Adrenal gland (tissue), 12 donors: ENCODE results near the gene TNRC6C. TPM values are rescaled to one million over a fixed set of nuclear protein-coding genes. Genes with fewer than 3 reads are reported as not detected.

ENCODE experiments used
- DNase-seq, 7 donors: peaks; one replicate each; pipeline ENCODE4 v3.0.0-alpha.2; 2019 to 2020
- H3K27ac ChIP-seq, 5 donors: fragments of 200-600 bp; sonication (generic) in 4 of 5; 1 replicate in 3 of 5; 2 replicates in 2 of 5; pipeline versions ENCODE4 v1.5.1 to v1.8.0; 2016 to 2020; ENCODE audit warnings: mild to moderate bottlenecking in 1 of 5
- H3K27me3 ChIP-seq: fragments of 200-600 bp; 2 replicates; pipeline ENCODE4 v1.8.0; 2021
- H3K36me3 ChIP-seq, 2 donors: fragments of 200-600 bp; replicated peaks in 1 of 2; 1 replicate in 1 of 2; 2 replicates in 1 of 2; pipeline versions ENCODE4 v1.5.1 to v1.8.0; 2018 to 2022
- H3K4me1 ChIP-seq, 2 donors: fragments of 200-600 bp; replicated peaks in 1 of 2; 1 replicate in 1 of 2; 2 replicates in 1 of 2; pipeline versions ENCODE4 v1.5.1 to v1.8.0; 2018 to 2021
- H3K4me3 ChIP-seq, 4 donors: fragments of 200-600 bp; sonication (generic) in 3 of 4; one replicate each; pipeline ENCODE4 v1.5.1; 2016 to 2018
- H3K9me3 ChIP-seq, 3 donors: fragments of 200-600 bp; sonication (generic) in 1 of 3; replicated peaks in 1 of 3; 1 replicate in 2 of 3; 2 replicates in 1 of 3; pipeline versions ENCODE4 v1.5.1 to v1.8.0; 2016 to 2021
- POLR2A ChIP-seq, 2 donors: fragments of 450-650 bp; IDR thresholded peaks; one replicate each; pipeline ENCODE4 v1.6.1; 2017; ENCODE audit warnings: antibody characterized with exemption in 2 of 2, mild to moderate bottlenecking in 2 of 2, moderate library complexity in 1 of 2
- WGBS, 4 donors: extraction: QIAGEN DNeasy Blood & Tissue Kit in 2 of 4; methylation state at CpG; one replicate each; pipeline versions ENCODE4 v1.1.5 to v1.1.7; 2013 to 2017; 5-methylcytosine and 5-hydroxymethylcytosine counted together
- intact Hi-C, 2 donors: fragments of 100-400 bp; cut with DNase I; formaldehyde crosslinking; loops; one replicate each; pipeline versions ENCODE4 v1.14.1 to v1.15.0; 2022 to 2023
- polyA plus RNA-seq, 3 donors: library from polyadenylated mRNA; stranded (reverse); fragments of 200-250 nt in 2 of 3; fragments of 350-450 nt in 1 of 3; fragmentation: Illumina TruSeq in 1 of 3; extraction: RNeasy Lipid Tissue Mini Kit (QIAGEN cat#74804) in 1 of 3; gene quantifications; one replicate each; pipeline ENCODE4 v1.2.3, GENCODE V29; 2013 to 2014
- total RNA-seq, 9 donors: library from RNA; depleted of rRNA in 4 of 9; stranded (reverse); fragments of >200 nt in 4 of 9; fragments of 120-200 nt in 1 of 9; fragmentation: NEBNext Ultra II Directional in 1 of 9; extraction: Animal tissue kit (Norgen Biotek cat#: 25700) in 1 of 9; gene quantifications; one replicate each; pipeline versions ENCODE4 v1.1.0 to v1.2.4, GENCODE V29; 2013 to 2023
- TF ChIP-seq, protein P1 (sequence below), 6 experiments: fragments of 450-650 bp in 4 of 6; fragments of 200-600 bp in 2 of 6; sonication (generic) in 1 of 6; IDR thresholded peaks; 1 replicate in 5 of 6; 2 replicates in 1 of 6; pipeline versions ENCODE4 v1.5.1 to v1.8.0; 2016 to 2021; ENCODE audit warnings: antibody characterized with exemption in 6 of 6, mild to moderate bottlenecking in 2 of 6, moderate library complexity in 1 of 6
- donor health status: healthy with polysubstance abuse.
- donor health status: Bipolar disorder and iron deficiency.
- donor health status: DM: yes; HTN: yes; CAD: no.
- donor health status: DM: no; HTN: no; CAD: no.
- donor health status: DM: no; HTN: no; CAD: no.
- donor health status: DM: yes; HTN: yes; CAD: no.

Gene TNRC6C
- total and polyA plus RNA-seq, 12 donors, result 2.8 to 18.7 (median 11.2) TPM

- H3K4me1 ChIP-seq, result no peaks in the 10 kb centered on the region
- 73 to 87% (median 81%) methylated on average over 5 to 28 of the region's 28 CpGs for WGBS, 4 donors
These were observed 153.4 kb downstream of the TNRC6C start for GRCh38 chr17:78111727-78112517.

DNA sequence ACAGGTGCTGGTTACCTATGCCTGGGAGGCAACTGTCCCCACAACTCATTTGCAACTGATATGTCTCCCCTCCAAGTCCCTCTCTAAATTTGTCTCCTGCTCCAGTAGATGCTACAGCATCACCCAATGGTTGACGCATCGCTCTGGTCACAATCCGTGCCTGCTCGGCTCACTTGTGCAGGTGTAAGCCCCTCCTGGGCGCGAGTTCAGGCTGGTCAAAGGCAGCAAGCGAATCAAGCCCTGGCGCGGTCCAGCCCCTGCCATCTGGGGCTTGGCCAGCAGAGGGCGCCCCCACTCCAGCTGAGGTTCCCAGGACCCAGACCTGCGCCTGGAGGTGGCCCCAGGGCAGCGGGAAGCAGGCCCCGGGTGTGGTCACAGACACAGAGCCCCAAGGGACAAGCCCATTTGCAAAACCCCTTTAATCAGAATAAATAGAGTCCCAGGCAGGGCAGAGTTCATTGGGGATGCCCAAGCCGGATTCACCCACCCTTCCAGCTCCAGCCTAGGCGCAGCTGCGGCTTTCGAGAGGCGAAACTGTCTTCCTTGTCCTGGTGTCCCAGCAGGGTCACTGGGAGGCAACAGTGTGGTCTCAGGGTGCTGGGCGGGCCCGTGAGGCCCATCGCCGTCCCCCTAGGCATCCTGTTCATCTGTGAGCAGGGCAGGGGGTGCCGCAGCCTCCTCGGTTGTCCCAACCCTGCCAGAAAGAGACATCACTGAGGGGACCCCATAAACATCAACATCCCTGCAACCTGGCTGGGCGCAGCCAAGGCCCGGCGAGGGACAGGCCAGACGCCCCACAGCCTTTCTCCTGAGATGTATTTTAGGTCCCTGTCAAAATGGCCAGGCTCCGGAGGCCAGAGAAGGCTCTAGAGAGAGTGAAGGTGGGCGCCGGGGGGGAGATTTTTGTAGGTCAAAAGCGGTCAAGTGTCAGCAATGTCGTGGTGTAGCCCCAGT, 154.3 kb downstream of the TNRC6C start:
- H3K4me3 ChIP-seq, result no peak overlapping the region
- no peak overlapping the region for H3K27ac ChIP-seq
- intact Hi-C loops, result loop anchor here (2.0 to 5.0 kb wide), 3 partner anchors 60 to 140 kb away; no protein-coding TSS in a partner anchor
- TF ChIP-seq POLR2A (IDR thresholded peaks at IDR 0.05), result no peak
- TF ChIP-seq, protein P1, sequence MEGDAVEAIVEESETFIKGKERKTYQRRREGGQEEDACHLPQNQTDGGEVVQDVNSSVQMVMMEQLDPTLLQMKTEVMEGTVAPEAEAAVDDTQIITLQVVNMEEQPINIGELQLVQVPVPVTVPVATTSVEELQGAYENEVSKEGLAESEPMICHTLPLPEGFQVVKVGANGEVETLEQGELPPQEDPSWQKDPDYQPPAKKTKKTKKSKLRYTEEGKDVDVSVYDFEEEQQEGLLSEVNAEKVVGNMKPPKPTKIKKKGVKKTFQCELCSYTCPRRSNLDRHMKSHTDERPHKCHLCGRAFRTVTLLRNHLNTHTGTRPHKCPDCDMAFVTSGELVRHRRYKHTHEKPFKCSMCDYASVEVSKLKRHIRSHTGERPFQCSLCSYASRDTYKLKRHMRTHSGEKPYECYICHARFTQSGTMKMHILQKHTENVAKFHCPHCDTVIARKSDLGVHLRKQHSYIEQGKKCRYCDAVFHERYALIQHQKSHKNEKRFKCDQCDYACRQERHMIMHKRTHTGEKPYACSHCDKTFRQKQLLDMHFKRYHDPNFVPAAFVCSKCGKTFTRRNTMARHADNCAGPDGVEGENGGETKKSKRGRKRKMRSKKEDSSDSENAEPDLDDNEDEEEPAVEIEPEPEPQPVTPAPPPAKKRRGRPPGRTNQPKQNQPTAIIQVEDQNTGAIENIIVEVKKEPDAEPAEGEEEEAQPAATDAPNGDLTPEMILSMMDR (IDR thresholded peaks at IDR 0.05), result peak; percentile 96 to 100 (median 98)
- WGBS, 4 donors, result 37 to 50% (median 46%) methylated on average over 16 to 33 of the region's 33 CpGs
- peak; percentile 61 to 88 (median 76) for DNase-seq
- no peaks in the 10 kb centered on the region for H3K4me1 ChIP-seq
- no peaks in the 10 kb centered on the region for H3K9me3 ChIP-seq
- no peaks in the 10 kb centered on the region for H3K36me3 ChIP-seq
- H3K27me3 ChIP-seq, result peaks cover 6% of the 10 kb centered on the region

More at GRCh38 chr17:78111727-78112517, 153.4 kb downstream of the TNRC6C start:
- no peak overlapping the region for H3K4me3 ChIP-seq
- TF ChIP-seq, protein P1 (IDR thresholded peaks at IDR 0.05), result no peak
- no peak for TF ChIP-seq POLR2A (IDR thresholded peaks at IDR 0.05)
- H3K27me3 ChIP-seq, result peaks cover 6% of the 10 kb centered on the region
- H3K27ac ChIP-seq, result no peak overlapping the region
- no peaks in the 10 kb centered on the region for H3K36me3 ChIP-seq
- DNase-seq, result peak in 1 of 7 donors; percentile 16
- H3K9me3 ChIP-seq, result no peaks in the 10 kb centered on the region
- intact Hi-C loops, result loop anchor here (2.0 to 5.0 kb wide), 3 partner anchors 60 to 140 kb away; no protein-coding TSS in a partner anchor

DNA sequence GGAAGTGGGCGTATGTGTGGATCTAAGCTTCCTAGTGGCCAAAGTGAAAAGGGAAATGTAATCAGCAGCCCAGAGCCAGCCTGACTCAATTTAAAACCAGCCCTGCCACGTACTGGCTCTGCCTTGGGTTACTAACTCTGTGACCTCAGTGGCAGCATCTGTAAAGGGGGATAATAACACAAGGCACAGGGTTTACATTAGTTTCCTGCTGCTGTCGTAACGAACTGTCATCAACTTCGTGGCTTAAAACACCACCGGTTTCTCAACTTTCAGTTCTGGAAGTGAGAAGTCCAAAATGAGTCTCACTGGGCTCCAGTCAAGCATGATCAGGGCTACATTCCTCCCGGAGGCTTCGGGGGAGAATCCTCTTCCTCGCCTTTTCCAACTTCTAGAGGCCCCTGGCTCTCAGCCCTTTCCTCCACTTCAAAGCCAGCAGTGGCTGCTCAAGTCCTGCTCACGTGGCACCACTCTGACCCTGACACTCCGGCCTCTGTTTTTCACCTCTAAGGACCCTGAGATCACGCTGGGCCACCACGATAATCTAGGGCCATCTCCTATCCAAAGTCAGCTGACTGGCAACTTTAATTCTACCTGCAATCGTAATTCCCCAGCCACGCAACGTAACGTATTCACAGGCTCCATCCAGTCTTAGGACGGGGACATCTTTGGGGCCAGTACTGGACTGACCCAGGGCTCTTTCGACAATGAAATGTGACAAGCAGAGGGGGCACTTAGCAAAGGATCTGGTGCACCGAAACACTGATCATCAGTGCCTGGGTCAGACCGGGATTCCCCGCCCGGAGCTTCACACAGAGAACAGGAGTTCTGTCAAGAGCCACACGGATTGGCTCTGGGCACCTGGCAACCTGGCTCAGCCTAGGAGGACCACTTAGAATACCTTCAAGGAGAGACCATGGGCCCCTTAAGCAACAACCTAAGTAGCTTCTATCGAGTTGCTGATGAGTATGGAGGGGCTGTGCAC, 155.6 kb downstream of the TNRC6C start:
- DNase-seq, result no peak
- no peaks in the 10 kb centered on the region for H3K9me3 ChIP-seq
- TF ChIP-seq POLR2A (IDR thresholded peaks at IDR 0.05), result no peak
- TF ChIP-seq, protein P1 (IDR thresholded peaks at IDR 0.05), result no peak
- H3K36me3 ChIP-seq, result no peaks in the 10 kb centered on the region
- no peak overlapping the region for H3K27ac ChIP-seq
- H3K4me3 ChIP-seq, result no peak overlapping the region
- no peaks in the 10 kb centered on the region for H3K4me1 ChIP-seq
- intact Hi-C loops, result loop anchor here (2.0 to 5.0 kb wide), 3 partner anchors 58 to 138 kb away; no protein-coding TSS in a partner anchor
- H3K27me3 ChIP-seq, result peaks cover 6% of the 10 kb centered on the region
- 70 to 83% (median 79%) methylated on average over 23 to 25 of the region's 25 CpGs for WGBS, 4 donors
